Neural cell (in vitro differentiated cells): ENCODE data around the gene NAGLU.

ENCODE experiments used
- EP300 ChIP-seq: fragments of 450-650 bp; conservative IDR thresholded peaks from 2 replicates; pipeline ENCODE4 v1.6.1; 2014; ENCODE audit warnings: antibody characterized with exemption, mild to moderate bottlenecking, moderate library complexity; ENCODE audit not compliant: poor library complexity, severe bottlenecking
- MXI1 ChIP-seq: fragments of 450-650 bp; conservative IDR thresholded peaks from 2 replicates; pipeline ENCODE4 v1.6.1; 2014; ENCODE audit warnings: antibody characterized with exemption, mild to moderate bottlenecking; ENCODE audit not compliant: poor library complexity, severe bottlenecking
- POLR2AphosphoS5 ChIP-seq: IDR thresholded peaks from 2 replicates; pipeline ENCODE4 v1.6.1; 2012
- REST ChIP-seq: IDR thresholded peaks from 2 replicates; pipeline ENCODE4 v1.6.1; 2012; ENCODE audit warnings: borderline replicate concordance
- SMC3 ChIP-seq: fragments of 450-650 bp; conservative IDR thresholded peaks from 2 replicates; pipeline ENCODE4 v1.6.1; 2014; ENCODE audit warnings: antibody characterized with exemption, mild to moderate bottlenecking, moderate library complexity; ENCODE audit not compliant: poor library complexity
- TF ChIP-seq, protein P1 (sequence below): fragments of 450-650 bp; IDR thresholded peaks from 2 replicates; pipeline ENCODE4 v1.5.1; 2014; ENCODE audit warnings: antibody characterized with exemption, mild to moderate bottlenecking, moderate library complexity; ENCODE audit not compliant: poor library complexity, severe bottlenecking

GRCh38 chr17:42488032-42488431 lies 48.0 kb upstream of the NAGLU start:
- TF ChIP-seq EP300 (no peak), SMC3 (no peak), POLR2AphosphoS5 (no peak), MXI1 (no peak), REST (no peak)
- TF ChIP-seq, protein P1, sequence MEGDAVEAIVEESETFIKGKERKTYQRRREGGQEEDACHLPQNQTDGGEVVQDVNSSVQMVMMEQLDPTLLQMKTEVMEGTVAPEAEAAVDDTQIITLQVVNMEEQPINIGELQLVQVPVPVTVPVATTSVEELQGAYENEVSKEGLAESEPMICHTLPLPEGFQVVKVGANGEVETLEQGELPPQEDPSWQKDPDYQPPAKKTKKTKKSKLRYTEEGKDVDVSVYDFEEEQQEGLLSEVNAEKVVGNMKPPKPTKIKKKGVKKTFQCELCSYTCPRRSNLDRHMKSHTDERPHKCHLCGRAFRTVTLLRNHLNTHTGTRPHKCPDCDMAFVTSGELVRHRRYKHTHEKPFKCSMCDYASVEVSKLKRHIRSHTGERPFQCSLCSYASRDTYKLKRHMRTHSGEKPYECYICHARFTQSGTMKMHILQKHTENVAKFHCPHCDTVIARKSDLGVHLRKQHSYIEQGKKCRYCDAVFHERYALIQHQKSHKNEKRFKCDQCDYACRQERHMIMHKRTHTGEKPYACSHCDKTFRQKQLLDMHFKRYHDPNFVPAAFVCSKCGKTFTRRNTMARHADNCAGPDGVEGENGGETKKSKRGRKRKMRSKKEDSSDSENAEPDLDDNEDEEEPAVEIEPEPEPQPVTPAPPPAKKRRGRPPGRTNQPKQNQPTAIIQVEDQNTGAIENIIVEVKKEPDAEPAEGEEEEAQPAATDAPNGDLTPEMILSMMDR: no peak
